ENCODE measurements around the gene PRKD3.
A peak's percentile ranks its signal among the peaks of the same experiment; 100 is the strongest.

The PRKD3 gene

DNA sequence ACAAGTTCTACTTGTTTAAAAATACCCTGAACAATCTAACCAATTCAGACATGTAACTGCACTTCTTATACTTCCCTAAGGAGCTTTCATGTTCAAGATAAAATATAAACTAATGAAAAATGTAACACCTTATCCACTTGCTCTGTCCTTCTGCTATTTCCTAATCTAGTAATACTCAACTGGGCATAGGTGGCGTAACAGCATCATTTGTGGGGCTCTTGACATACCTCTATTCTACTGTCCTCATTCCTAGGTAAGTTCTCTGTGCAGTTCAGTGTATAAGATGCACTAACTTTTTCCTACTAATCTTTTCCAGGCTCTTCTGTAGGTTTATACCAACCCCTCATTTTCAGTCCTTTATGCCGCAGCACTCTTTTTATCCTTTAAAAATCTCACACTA, 36.7 kb downstream of the PRKD3 start:
- no peaks in the 10 kb centered on the region for H3K9me3 ChIP-seq (ENCODE audit: severe bottlenecking)
- H3K27ac ChIP-seq (ENCODE audit: poor library complexity, severe bottlenecking): no peak overlapping the region
- H3K27me3 ChIP-seq (ENCODE audit: insufficient read depth, poor library complexity, severe bottlenecking): no peaks in the 10 kb centered on the region
- no peak overlapping the region for H3K4me3 ChIP-seq (ENCODE audit: severe bottlenecking)
- H3K36me3 ChIP-seq (ENCODE audit: low read depth): peaks cover 43% of the 10 kb centered on the region
- DNase-seq (ENCODE audit: low spot score) (no peak), ATAC-seq (ENCODE audit: low read depth) (no peak)
- no peaks in the 10 kb centered on the region for H3K4me1 ChIP-seq (ENCODE audit: insufficient read depth, poor library complexity, severe bottlenecking)
- TF ChIP-seq, protein P1, sequence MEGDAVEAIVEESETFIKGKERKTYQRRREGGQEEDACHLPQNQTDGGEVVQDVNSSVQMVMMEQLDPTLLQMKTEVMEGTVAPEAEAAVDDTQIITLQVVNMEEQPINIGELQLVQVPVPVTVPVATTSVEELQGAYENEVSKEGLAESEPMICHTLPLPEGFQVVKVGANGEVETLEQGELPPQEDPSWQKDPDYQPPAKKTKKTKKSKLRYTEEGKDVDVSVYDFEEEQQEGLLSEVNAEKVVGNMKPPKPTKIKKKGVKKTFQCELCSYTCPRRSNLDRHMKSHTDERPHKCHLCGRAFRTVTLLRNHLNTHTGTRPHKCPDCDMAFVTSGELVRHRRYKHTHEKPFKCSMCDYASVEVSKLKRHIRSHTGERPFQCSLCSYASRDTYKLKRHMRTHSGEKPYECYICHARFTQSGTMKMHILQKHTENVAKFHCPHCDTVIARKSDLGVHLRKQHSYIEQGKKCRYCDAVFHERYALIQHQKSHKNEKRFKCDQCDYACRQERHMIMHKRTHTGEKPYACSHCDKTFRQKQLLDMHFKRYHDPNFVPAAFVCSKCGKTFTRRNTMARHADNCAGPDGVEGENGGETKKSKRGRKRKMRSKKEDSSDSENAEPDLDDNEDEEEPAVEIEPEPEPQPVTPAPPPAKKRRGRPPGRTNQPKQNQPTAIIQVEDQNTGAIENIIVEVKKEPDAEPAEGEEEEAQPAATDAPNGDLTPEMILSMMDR (IDR thresholded peaks at IDR 0.05; ENCODE audit: poor library complexity, severe bottlenecking): peak; percentile 36

DNA sequence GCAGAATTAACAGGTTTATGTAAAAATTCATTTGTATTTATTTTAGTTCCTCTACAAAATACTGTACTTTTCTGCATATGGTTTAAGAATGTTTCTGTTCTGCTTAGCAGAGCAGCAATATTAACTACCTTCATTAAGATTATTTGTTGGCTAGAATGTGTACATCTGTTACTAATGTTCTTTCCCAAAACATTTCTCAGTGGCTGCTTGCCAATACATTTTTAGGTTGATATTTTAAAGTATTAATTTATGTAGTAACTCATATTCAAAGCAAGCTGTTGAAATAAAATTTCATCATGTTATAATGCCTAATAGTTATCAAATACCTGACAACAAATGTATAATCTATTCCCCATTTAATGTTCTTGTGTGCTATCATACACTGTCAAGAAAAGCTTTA, 40.3 kb downstream of the PRKD3 start:
- Histone ChIP-seq H3K4me3 (ENCODE audit: severe bottlenecking) (no peak overlapping the region), H3K27ac (ENCODE audit: poor library complexity, severe bottlenecking) (no peak overlapping the region), H3K4me1 (ENCODE audit: insufficient read depth, poor library complexity, severe bottlenecking) (no peaks in the 10 kb centered on the region), H3K27me3 (ENCODE audit: insufficient read depth, poor library complexity, severe bottlenecking) (no peaks in the 10 kb centered on the region), H3K36me3 (ENCODE audit: low read depth) (peaks cover 74% of the 10 kb centered on the region), H3K9me3 (ENCODE audit: severe bottlenecking) (no peaks in the 10 kb centered on the region)
- ATAC-seq (ENCODE audit: low read depth) (no peak), DNase-seq (ENCODE audit: low spot score) (no peak)
- TF ChIP-seq, protein P1 (IDR thresholded peaks at IDR 0.05; ENCODE audit: poor library complexity, severe bottlenecking): no peak

DNA sequence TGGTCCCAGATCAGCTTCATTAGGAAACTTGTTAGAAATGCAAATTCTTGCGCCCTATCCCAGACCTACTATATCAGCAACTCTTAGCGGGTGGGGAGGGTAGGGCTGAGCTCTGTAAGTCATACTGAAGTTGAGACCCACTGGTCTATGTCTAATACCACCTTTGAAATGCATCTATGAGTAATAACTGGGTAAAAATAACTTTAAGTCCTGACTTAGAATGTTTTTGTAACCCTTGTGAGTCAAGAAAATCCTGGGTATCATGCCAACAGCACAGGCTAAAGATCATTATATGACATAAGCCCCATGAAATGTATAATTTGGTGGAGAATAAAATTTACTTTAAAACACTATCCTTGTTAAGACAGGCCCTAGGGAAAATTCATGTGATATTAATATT, 41.4 kb downstream of the PRKD3 start:
- Histone ChIP-seq H3K27ac (ENCODE audit: poor library complexity, severe bottlenecking) (no peak overlapping the region), H3K9me3 (ENCODE audit: severe bottlenecking) (no peaks in the 10 kb centered on the region), H3K4me1 (ENCODE audit: insufficient read depth, poor library complexity, severe bottlenecking) (no peaks in the 10 kb centered on the region), H3K4me3 (ENCODE audit: severe bottlenecking) (no peak overlapping the region), H3K36me3 (ENCODE audit: low read depth) (peaks cover 78% of the 10 kb centered on the region), H3K27me3 (ENCODE audit: insufficient read depth, poor library complexity, severe bottlenecking) (no peaks in the 10 kb centered on the region)
- peak; percentile 67 for ATAC-seq (ENCODE audit: low read depth)
- no peak for DNase-seq (ENCODE audit: low spot score)
- TF ChIP-seq, protein P1 (IDR thresholded peaks at IDR 0.05; ENCODE audit: poor library complexity, severe bottlenecking): no peak

DNA sequence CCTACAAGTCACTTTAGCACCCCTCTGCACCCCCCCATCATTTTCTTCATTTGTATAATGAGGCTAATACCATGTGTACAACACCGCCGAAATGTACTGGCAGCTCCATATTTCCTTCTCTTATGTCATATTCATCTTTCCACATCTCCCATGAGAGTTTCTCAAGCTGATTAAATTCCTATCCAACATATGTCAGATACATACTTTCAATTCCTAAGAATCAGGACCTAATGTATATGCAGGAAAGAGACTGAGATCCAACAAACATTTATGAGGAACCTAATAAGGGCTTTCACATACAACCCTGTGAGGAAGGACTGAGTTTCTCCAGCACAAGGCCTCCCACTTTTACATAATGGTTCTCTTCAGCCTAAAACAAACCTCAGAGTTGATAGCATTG, 41.9 kb downstream of the PRKD3 start:
- no peaks in the 10 kb centered on the region for H3K4me1 ChIP-seq (ENCODE audit: insufficient read depth, poor library complexity, severe bottlenecking)
- H3K4me3 ChIP-seq (ENCODE audit: severe bottlenecking): no peak overlapping the region
- H3K9me3 ChIP-seq (ENCODE audit: severe bottlenecking): no peaks in the 10 kb centered on the region
- H3K36me3 ChIP-seq (ENCODE audit: low read depth): peaks cover 79% of the 10 kb centered on the region
- no peaks in the 10 kb centered on the region for H3K27me3 ChIP-seq (ENCODE audit: insufficient read depth, poor library complexity, severe bottlenecking)
- TF ChIP-seq, protein P1 (IDR thresholded peaks at IDR 0.05; ENCODE audit: poor library complexity, severe bottlenecking): no peak
- H3K27ac ChIP-seq (ENCODE audit: poor library complexity, severe bottlenecking): no peak overlapping the region
- DNase-seq (ENCODE audit: low spot score) (no peak), ATAC-seq (ENCODE audit: low read depth) (no peak)

DNA sequence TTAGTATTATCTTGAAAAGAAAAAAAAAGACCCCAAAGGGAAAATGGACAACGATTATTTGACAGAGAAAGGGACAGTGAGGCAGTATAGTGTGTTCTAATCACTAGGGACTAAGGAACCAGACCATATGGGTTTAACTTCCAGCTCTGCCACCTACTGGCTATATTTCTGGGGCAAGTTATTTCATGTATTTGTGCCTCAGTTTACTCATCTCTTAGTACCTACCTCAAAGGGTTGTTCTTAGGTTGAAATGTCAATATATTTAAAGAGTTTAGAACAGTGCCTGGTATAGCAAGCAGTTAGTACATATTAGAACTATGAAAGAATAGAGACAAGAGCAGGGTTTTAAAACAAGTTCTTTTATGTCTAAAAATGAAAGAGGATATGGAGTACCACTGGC, 42.7 kb downstream of the PRKD3 start:
- peaks cover 82% of the 10 kb centered on the region for H3K36me3 ChIP-seq (ENCODE audit: low read depth)
- TF ChIP-seq, protein P1 (IDR thresholded peaks at IDR 0.05; ENCODE audit: poor library complexity, severe bottlenecking): peak; percentile 13
- DNase-seq (ENCODE audit: low spot score) (no peak), ATAC-seq (ENCODE audit: low read depth) (no peak)
- no peak overlapping the region for H3K27ac ChIP-seq (ENCODE audit: poor library complexity, severe bottlenecking)
- H3K9me3 ChIP-seq (ENCODE audit: severe bottlenecking): no peaks in the 10 kb centered on the region
- no peak overlapping the region for H3K4me3 ChIP-seq (ENCODE audit: severe bottlenecking)
- no peaks in the 10 kb centered on the region for H3K4me1 ChIP-seq (ENCODE audit: insufficient read depth, poor library complexity, severe bottlenecking)
- no peaks in the 10 kb centered on the region for H3K27me3 ChIP-seq (ENCODE audit: insufficient read depth, poor library complexity, severe bottlenecking)

Measured in RWPE2 (cell line).